Mucosa of stomach (tissue), 1 donor: ENCODE results near the gene CERS6.
"Not testable (repeated sequence)": the region's sequence is repeated elsewhere in the genome, so short reads cannot be mapped to it uniquely, and the experiment has no call there.

Source experiments
- H3K27me3 ChIP-seq: one replicate; pipeline ENCODE4 v1.7.0; 2013; ENCODE audit warnings: mild to moderate bottlenecking, low read length; ENCODE audit not compliant: control insufficient read depth, insufficient read depth
- H3K36me3 ChIP-seq: one replicate; pipeline ENCODE4 v1.7.0; 2013; ENCODE audit warnings: low read length; ENCODE audit not compliant: control insufficient read depth, insufficient read depth
- H3K4me1 ChIP-seq: one replicate; pipeline ENCODE4 v1.7.0; 2013; ENCODE audit warnings: mild to moderate bottlenecking, low read length; ENCODE audit not compliant: control insufficient read depth, insufficient read depth
- H3K4me3 ChIP-seq: one replicate; pipeline ENCODE4 v1.7.0; 2013; ENCODE audit warnings: low read length
- H3K9ac ChIP-seq: one replicate; pipeline ENCODE4 v1.7.0; 2013; ENCODE audit warnings: mild to moderate bottlenecking, low read length, moderate library complexity
- H3K9me3 ChIP-seq: one replicate; pipeline ENCODE4 v1.7.0; 2013; ENCODE audit warnings: mild to moderate bottlenecking, low read length, moderate library complexity; ENCODE audit not compliant: control insufficient read depth
- donor health status: Pancreatic carcinoma.

Gene CERS6, protein sequence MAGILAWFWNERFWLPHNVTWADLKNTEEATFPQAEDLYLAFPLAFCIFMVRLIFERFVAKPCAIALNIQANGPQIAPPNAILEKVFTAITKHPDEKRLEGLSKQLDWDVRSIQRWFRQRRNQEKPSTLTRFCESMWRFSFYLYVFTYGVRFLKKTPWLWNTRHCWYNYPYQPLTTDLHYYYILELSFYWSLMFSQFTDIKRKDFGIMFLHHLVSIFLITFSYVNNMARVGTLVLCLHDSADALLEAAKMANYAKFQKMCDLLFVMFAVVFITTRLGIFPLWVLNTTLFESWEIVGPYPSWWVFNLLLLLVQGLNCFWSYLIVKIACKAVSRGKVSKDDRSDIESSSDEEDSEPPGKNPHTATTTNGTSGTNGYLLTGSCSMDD

DNA sequence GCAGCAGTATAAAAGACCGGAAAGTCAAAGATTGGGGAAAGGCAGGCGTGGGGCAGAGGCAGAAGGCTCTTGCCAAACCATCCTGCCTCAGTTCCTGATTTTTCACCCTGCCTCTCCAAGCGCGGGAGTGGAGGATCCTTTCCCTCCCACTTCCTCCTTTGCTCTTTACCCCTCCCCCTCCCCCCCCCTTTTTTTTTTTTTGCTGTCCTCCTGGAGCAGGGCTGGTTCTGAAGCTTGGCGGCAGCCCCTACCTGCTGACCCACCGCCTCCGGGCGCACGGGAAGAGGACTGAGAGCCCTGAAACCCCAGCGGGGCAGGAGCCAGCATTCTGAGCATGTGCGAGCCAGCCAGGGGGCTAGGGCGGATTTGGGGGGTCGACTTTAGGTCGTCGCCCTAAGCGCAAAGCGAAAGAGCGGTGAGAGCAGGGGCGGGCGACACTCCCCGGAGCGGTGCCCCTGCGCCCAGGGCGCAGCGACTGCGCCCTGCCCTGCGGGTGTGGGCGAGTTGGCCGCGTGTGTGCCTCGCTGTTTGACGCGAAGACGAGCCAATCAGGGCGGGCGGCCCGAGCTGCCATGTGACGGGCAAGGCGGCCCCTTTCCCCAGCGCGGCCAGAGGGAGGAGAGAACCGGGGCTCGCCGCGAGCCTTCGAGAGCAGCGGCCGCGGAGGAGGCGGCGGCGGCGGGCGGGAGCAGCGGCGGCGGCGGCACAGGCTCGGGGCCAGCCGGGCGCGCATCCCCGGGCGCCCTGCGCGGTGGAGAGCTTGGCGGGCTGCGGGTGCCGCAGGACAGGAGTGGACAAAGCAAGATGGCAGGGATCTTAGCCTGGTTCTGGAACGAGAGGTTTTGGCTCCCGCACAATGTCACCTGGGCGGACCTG is at the start of gene CERS6:
Gene CERS6 (plus strand): TSS at position 628 of the 876 bp plus-strand sequence. CDS start 177 bp downstream, at position 805.
- Histone ChIP-seq H3K9ac (peak within 1 kb of the TSS; percentile 85), H3K9me3 (no peaks in the 10 kb centered on the region), H3K27me3 (no peaks in the 10 kb centered on the region), H3K36me3 (no peaks in the 10 kb centered on the region), H3K4me3 (peak within 1 kb of the TSS; percentile 84), H3K4me1 (peaks cover 20% of the 10 kb centered on the region)

- not testable (repeated sequence) for H3K4me1 ChIP-seq, H3K36me3 ChIP-seq, H3K9me3 ChIP-seq, H3K27me3 ChIP-seq, H3K9ac ChIP-seq, H3K4me3 ChIP-seq
Measured at GRCh38 chr2:168412301-168412700, 43.8 kb upstream of the CERS6 start.

GRCh38 chr2:168413101-168413500 is 43.0 kb upstream of the CERS6 start:
- not testable (repeated sequence) for H3K9me3 ChIP-seq

DNA sequence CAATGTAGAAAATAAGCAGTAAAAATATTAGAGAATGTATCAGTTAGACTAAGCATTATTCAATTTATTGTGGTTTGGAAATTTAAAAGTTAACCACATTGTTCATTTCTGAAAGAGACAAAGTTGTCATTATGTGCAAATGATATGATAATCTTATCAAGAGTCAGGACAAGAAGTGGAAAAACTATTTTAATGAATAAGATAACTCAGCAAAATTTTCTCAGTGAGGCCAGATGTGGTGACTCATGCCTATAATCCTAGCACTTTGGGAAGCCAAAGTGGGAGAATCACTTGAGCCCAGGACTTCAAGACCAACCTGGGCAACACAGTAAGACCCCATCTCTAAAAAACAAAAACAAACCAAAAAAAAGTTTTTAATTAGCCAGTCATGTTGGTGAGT is 39.5 kb upstream of the CERS6 start:
- Histone ChIP-seq H3K9me3 (no peaks in the 10 kb centered on the region), H3K27me3 (no peaks in the 10 kb centered on the region), H3K4me1 (no peaks in the 10 kb centered on the region), H3K4me3 (no peak overlapping the region), H3K36me3 (no peaks in the 10 kb centered on the region), H3K9ac (no peak overlapping the region)

More at GRCh38 chr2:168413101-168413500, 43.0 kb upstream of the CERS6 start:
- not testable (repeated sequence) for H3K4me3 ChIP-seq, H3K36me3 ChIP-seq, H3K27me3 ChIP-seq, H3K4me1 ChIP-seq, H3K9ac ChIP-seq

DNA sequence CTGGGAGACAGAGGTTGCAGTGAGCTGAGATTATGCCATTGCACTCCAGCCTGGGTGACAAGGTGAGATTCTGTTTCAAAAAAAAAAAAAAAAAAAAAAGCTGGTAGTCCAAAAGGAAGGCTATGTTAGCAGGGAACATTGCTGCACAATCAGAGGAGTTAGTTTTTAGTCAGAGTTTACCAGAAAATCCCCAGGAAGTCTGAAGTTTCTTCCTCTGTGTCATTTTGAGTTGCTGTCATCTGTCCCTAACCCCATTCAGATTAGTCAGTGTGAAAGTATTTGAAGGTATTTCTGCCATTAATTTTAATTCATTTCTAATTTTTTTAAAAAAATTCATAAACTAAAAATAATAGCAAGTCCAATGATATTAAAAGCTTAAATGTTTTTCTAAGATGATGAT is 33.5 kb upstream of the CERS6 start:
- Histone ChIP-seq H3K36me3 (no peaks in the 10 kb centered on the region), H3K9me3 (no peaks in the 10 kb centered on the region), H3K9ac (no peak overlapping the region), H3K4me3 (no peak overlapping the region), H3K27me3 (no peaks in the 10 kb centered on the region), H3K4me1 (no peaks in the 10 kb centered on the region)

DNA sequence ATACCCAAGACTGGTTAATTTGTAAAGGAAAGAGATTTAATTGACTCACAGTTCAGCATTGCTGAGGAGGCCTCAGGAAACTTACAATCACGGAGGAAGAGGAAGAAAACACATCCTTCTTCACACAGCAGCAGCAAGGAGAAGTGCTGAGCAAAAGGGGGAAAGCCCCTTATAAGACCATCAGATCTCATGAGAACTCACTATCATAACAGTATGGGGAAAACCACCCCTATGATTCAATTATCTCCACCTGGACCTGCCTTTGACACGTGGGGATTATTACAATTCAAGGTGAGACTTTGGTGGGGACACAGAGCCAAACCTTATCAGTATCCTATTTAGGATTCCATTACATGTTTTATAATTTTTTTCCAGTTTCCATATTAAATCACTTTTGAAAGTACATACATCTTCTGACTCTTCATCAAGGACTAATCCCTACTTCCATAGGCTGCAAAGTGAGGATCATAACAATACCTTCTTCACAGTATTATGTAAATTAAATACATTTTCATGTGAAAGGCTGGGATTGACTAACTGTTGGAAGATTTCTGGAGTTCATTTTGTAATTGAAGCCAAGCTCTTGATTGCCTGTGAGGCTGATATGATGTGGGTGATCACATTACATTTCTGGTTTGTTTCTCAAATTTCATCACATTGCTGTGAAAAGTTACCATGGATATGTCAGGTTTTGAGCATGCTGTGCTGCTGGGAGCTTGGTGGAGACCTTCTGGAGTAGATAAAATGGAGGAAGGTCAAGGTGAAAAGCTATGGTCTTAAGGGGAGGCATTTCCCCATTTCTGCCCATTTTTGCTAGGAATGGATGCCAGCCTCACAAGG is 31.7 kb upstream of the CERS6 start:
- Histone ChIP-seq H3K9me3 (no peaks in the 10 kb centered on the region), H3K4me3 (no peak overlapping the region), H3K9ac (no peak overlapping the region), H3K27me3 (no peaks in the 10 kb centered on the region), H3K36me3 (no peaks in the 10 kb centered on the region), H3K4me1 (no peaks in the 10 kb centered on the region)

GRCh38 chr2:168424971-168425370 is 31.1 kb upstream of the CERS6 start:
- Histone ChIP-seq H3K4me1 (no peaks in the 10 kb centered on the region), H3K36me3 (no peaks in the 10 kb centered on the region), H3K9ac (no peak overlapping the region), H3K27me3 (no peaks in the 10 kb centered on the region), H3K9me3 (no peaks in the 10 kb centered on the region), H3K4me3 (no peak overlapping the region)

GRCh38 chr2:168426861-168427260 is 29.2 kb upstream of the CERS6 start:
- Histone ChIP-seq H3K36me3 (no peaks in the 10 kb centered on the region), H3K27me3 (no peaks in the 10 kb centered on the region), H3K4me1 (no peaks in the 10 kb centered on the region), H3K4me3 (no peak overlapping the region), H3K9ac (no peak overlapping the region), H3K9me3 (no peaks in the 10 kb centered on the region)

DNA sequence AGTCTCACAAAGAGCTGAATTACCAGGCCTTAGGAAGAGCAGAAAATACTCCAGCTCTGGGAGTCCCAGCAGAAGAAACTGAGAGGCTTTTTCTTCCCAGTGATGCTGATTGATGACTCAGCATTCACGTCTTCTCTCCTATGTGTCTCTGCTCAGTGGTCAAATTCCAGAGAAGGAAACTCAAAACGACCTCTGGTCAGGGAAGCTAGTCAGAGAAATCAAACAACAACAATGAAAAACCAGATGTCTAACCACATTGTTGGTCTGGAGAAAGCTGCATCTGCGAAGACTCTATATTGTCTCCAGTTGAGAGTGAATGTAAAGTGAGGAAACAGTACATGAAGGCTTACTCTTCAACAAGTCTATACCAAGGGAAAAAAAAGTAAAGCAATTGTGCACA is 28.6 kb upstream of the CERS6 start:
- Histone ChIP-seq H3K9me3 (no peaks in the 10 kb centered on the region), H3K4me3 (no peak overlapping the region), H3K4me1 (no peaks in the 10 kb centered on the region), H3K9ac (no peak overlapping the region), H3K36me3 (no peaks in the 10 kb centered on the region), H3K27me3 (no peaks in the 10 kb centered on the region)

DNA sequence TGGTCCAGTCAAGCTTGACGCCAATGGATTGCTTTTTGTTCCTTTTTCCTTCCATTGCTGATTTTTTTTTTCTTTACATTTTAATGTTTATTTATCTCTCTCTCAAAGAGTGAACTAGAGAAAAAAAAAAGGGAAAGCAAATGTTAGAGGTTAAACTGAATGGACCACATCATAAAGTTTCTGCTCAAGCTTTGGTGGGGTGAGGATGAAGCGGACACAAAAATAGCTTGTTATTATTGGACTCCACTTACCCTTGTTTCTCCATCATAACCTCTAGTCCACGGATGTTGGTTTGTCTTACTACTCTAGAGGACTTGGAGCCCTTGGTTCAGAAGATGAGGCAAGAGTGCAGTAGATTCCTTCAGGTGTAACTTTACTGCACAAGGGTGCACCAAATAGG is 27.6 kb upstream of the CERS6 start:
- Histone ChIP-seq H3K4me3 (no peak overlapping the region), H3K27me3 (no peaks in the 10 kb centered on the region), H3K9me3 (no peaks in the 10 kb centered on the region), H3K9ac (no peak overlapping the region), H3K4me1 (no peaks in the 10 kb centered on the region), H3K36me3 (no peaks in the 10 kb centered on the region)

GRCh38 chr2:168429988-168430387 is 26.1 kb upstream of the CERS6 start:
- Histone ChIP-seq H3K36me3 (no peaks in the 10 kb centered on the region), H3K9me3 (no peaks in the 10 kb centered on the region)

More at GRCh38 chr2:168429988-168430387, 26.1 kb upstream of the CERS6 start:
- H3K27me3 ChIP-seq, result no peaks in the 10 kb centered on the region
- no peaks in the 10 kb centered on the region for H3K4me1 ChIP-seq
- H3K4me3 ChIP-seq, result no peak overlapping the region
- no peak overlapping the region for H3K9ac ChIP-seq
